Tibial artery (tissue), 4 donors: ENCODE measurements around the gene BMP3.

ENCODE experiments used
- DNase-seq, 2 donors: peaks; one replicate each; pipeline ENCODE4 v3.0.0-alpha.2; 2019
- H3K27ac ChIP-seq, 2 donors: fragments of 200-600 bp; sonication (generic) in 1 of 2; 1 replicate in 1 of 2; 2 replicates in 1 of 2; pipeline ENCODE4 v1.5.1; 2018 to 2019; ENCODE audit warnings: mild to moderate bottlenecking in 1 of 2
- H3K27me3 ChIP-seq, 2 donors: fragments of 200-600 bp; sonication (generic) in 1 of 2; one replicate each; pipeline versions ENCODE4 v1.5.1 to v1.6.0; 2016 to 2019
- H3K36me3 ChIP-seq, 3 donors: fragments of 200-600 bp; sonication (generic) in 2 of 3; one replicate each; pipeline ENCODE4 v1.5.1; 2016 to 2019; ENCODE audit warnings: mild to moderate bottlenecking in 2 of 3
- H3K4me1 ChIP-seq, 4 donors: fragments of 200-600 bp; sonication (generic) in 2 of 4; 1 replicate in 3 of 4; 2 replicates in 1 of 4; pipeline ENCODE4 v1.5.1; 2016 to 2019
- H3K4me3 ChIP-seq, 2 donors: fragments of 200-600 bp; sonication (generic) in 1 of 2; 1 replicate in 1 of 2; 2 replicates in 1 of 2; pipeline ENCODE4 v1.5.1; 2018 to 2019; ENCODE audit warnings: mild to moderate bottlenecking in 2 of 2
- H3K9me3 ChIP-seq, 3 donors: fragments of 200-600 bp; sonication (generic) in 1 of 3; one replicate each; pipeline ENCODE4 v1.5.1; 2016 to 2019
- intact Hi-C: fragments of 100-400 bp; cut with DNase I; formaldehyde crosslinking; loops from one replicate; pipeline ENCODE4 v1.15.0; 2023; ENCODE audit warnings: low total_unique reads
- TF ChIP-seq, protein P1 (sequence below), 2 experiments: fragments of 200-600 bp in 1 of 2; fragments of 450-650 bp in 1 of 2; IDR thresholded peaks; one replicate each; pipeline ENCODE4 v1.5.1; 2017 to 2019; ENCODE audit warnings: antibody characterized with exemption in 2 of 2, mild to moderate bottlenecking in 1 of 2, moderate library complexity in 1 of 2

Gene BMP3, protein sequence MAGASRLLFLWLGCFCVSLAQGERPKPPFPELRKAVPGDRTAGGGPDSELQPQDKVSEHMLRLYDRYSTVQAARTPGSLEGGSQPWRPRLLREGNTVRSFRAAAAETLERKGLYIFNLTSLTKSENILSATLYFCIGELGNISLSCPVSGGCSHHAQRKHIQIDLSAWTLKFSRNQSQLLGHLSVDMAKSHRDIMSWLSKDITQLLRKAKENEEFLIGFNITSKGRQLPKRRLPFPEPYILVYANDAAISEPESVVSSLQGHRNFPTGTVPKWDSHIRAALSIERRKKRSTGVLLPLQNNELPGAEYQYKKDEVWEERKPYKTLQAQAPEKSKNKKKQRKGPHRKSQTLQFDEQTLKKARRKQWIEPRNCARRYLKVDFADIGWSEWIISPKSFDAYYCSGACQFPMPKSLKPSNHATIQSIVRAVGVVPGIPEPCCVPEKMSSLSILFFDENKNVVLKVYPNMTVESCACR

DNA sequence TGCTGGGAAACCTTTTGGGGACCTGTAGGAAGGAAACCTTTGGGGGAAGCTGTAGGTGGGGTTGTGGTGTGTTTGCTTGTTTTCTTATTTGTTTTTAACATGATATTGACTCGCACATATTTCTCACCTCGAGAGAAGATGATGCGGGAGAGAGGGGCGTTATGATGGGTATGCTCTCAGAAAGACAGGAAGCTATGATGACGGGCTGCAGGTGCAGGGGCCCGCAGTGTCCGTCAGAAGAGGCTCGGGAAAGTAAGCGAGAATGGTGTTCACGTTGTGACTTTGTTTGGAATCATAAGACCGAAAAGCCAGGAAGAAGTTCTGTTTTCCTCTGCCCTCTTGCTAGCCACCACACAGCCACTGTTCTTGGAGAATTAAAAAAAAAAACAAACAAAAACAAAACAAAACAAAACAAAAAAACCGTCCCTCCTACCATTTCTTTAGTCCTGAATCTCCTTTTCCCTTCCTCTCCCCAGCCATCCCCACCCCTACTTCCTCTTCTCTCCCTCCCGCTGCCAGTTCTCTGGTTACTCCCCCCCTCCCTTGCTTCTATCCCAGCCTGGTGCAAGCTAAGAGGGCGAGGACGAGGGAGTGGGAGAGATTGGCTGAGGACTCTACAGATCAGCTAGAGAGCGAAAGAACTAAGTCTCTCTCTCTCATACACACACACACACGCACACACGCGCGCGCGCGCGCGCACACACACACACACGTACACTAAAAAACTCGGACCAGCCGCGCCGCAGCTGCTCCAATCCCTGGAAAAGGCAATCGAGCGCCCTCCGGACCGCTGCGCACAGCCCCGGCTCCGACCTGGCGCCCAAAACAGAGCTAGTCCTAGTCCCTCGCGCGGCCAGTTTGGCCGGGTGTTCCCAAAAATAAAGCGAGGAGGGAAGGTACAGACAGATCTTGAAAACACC is at the start of gene BMP3:
Gene BMP3 (plus strand): TSS at position 648 of the 920 bp plus-strand sequence. CDS start 577 bp downstream, outside the sequence.
- Histone ChIP-seq H3K27ac (no peak within 1 kb of the TSS), H3K36me3 (no peaks in the 10 kb centered on the region), H3K4me3 (peak within 1 kb of the TSS; percentile 12 to 19), H3K4me1 (peaks cover 0 to 17% (median 12%) of the 10 kb centered on the region in 4 donors), H3K27me3 (peaks cover 0 to 30% of the 10 kb centered on the region in 2 donors), H3K9me3 (no peaks in the 10 kb centered on the region)
- TF ChIP-seq, protein P1, sequence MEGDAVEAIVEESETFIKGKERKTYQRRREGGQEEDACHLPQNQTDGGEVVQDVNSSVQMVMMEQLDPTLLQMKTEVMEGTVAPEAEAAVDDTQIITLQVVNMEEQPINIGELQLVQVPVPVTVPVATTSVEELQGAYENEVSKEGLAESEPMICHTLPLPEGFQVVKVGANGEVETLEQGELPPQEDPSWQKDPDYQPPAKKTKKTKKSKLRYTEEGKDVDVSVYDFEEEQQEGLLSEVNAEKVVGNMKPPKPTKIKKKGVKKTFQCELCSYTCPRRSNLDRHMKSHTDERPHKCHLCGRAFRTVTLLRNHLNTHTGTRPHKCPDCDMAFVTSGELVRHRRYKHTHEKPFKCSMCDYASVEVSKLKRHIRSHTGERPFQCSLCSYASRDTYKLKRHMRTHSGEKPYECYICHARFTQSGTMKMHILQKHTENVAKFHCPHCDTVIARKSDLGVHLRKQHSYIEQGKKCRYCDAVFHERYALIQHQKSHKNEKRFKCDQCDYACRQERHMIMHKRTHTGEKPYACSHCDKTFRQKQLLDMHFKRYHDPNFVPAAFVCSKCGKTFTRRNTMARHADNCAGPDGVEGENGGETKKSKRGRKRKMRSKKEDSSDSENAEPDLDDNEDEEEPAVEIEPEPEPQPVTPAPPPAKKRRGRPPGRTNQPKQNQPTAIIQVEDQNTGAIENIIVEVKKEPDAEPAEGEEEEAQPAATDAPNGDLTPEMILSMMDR (IDR thresholded peaks at IDR 0.05), result no peak
- DNase-seq, result no peak
- intact Hi-C loops, result no loop called here

DNA sequence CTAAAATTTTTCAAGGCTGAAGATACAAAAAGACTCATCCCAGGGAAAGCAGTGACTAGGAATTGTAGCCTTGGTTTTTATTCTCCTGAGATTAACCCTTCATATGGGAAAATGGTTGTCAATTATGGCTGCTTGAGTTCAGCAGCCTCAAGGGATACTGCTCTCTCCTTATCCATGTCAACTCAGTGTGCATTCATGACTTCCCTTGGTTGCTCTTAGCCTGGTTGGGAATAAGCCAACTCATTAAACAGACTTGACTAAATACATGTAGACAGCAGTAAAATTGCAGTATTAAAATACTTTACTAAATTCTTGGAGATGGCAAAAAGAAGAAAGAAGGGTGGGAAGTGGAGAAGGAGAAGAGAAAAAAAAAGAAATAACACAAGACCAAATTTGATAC is 44.5 kb upstream of the BMP3 start:
- Histone ChIP-seq H3K27ac (no peak overlapping the region), H3K9me3 (no peaks in the 10 kb centered on the region), H3K27me3 (no peaks in the 10 kb centered on the region), H3K4me3 (no peak overlapping the region), H3K36me3 (no peaks in the 10 kb centered on the region), H3K4me1 (no peaks in the 10 kb centered on the region)
- intact Hi-C loops, result no loop called here
- TF ChIP-seq, protein P1 (IDR thresholded peaks at IDR 0.05), result no peak
- no peak for DNase-seq

DNA sequence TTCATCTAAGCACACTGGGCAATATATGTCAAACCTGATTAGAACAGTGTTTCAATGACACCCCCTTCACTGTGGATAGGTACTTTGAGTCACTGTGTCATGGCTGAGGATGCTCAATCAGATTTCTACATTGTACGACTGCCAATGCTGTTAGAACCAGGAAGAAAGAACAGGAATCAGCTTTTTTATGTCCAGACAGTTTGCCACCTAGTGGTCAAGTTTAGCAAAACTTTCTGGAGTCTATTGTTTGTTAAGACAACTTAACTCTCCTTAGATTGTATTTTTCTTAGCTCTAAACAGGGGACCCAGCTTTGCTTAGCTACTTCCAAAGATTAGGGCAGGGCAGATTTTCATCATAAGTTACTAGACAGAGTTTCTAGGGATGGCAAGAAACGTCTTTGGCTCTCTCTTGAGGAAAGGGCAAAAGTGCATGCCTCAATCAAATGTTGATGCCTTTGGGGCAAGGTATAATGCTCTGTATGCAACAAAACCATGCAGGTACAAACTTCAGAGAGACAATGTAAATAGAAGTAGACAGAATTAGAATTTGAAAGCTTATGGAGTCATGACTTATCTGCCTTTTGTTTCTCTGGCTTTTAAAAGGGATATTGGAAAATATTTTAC is 40.5 kb upstream of the BMP3 start:
- Histone ChIP-seq H3K27me3 (no peaks in the 10 kb centered on the region), H3K9me3 (no peaks in the 10 kb centered on the region), H3K27ac (no peak overlapping the region), H3K4me1 (no peaks in the 10 kb centered on the region), H3K4me3 (no peak overlapping the region), H3K36me3 (no peaks in the 10 kb centered on the region)
- TF ChIP-seq, protein P1 (IDR thresholded peaks at IDR 0.05), result peak; percentile 49 to 51
- intact Hi-C loops, result no loop called here
- no peak for DNase-seq

DNA sequence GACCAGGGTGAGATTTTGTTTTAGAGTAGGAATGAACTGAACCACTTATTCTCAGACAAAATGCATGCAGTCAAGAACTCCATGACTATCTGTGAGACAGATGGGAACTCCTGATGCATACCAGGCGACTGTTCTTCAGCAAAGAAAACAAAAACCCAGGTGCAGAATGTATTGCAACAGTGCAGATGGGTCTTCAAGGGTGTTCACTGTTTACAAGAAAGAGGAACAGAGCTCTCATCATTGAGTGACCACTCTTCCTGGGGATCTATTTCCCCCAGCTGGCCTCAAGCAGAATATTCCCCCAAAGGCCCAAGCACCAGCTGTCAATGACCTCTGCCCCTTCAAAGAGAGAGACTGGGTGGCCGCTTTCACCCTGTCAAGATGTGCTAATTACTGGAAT is 39.7 kb upstream of the BMP3 start:
- H3K36me3 ChIP-seq, result no peaks in the 10 kb centered on the region
- no peaks in the 10 kb centered on the region for H3K4me1 ChIP-seq
- DNase-seq, result no peak
- no peaks in the 10 kb centered on the region for H3K27me3 ChIP-seq
- H3K27ac ChIP-seq, result no peak overlapping the region
- intact Hi-C loops, result no loop called here
- TF ChIP-seq, protein P1 (IDR thresholded peaks at IDR 0.05), result no peak
- H3K9me3 ChIP-seq, result no peaks in the 10 kb centered on the region
- no peak overlapping the region for H3K4me3 ChIP-seq

DNA sequence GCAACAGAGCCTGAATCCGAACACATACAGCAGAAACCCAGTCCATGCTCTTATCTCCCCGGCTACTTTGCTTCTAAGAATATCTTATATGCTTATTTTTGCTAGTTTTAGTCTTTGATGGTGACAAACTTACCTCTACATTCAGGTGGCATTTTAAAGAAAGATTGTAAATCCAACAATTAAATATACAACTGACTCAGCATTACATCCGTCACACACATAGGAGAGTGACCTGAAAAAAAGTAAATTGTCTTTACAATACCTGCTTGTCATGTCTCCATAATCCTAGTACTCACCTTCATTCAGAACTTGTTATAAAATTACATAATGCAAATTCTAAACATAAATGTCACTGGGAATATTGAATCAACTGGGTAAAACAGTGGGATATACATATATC is 30.6 kb upstream of the BMP3 start:
- H3K27ac ChIP-seq, result no peak overlapping the region
- DNase-seq, result no peak
- intact Hi-C loops, result no loop called here
- no peaks in the 10 kb centered on the region for H3K9me3 ChIP-seq
- H3K36me3 ChIP-seq, result no peaks in the 10 kb centered on the region
- TF ChIP-seq, protein P1 (IDR thresholded peaks at IDR 0.05), result no peak
- H3K4me3 ChIP-seq, result no peak overlapping the region
- H3K27me3 ChIP-seq, result no peaks in the 10 kb centered on the region
- H3K4me1 ChIP-seq, result no peaks in the 10 kb centered on the region
